Fibroblast of mammary gland (primary cell): Measurements from ENCODE around the gene TMEM156.

Experiments used
- DNase-seq: peaks from one replicate; pipeline ENCODE4 v3.0.0-alpha.2; 2010; ENCODE audit warnings: low read depth
- H3K4me3 ChIP-seq: 2 replicates; pipeline ENCODE4 v1.5.1; 2011; ENCODE audit warnings: low read depth, mild to moderate bottlenecking, low read length, moderate library complexity; ENCODE audit not compliant: control insufficient read depth
- CTCF ChIP-seq: conservative IDR thresholded peaks from 2 replicates; pipeline ENCODE4 v1.5.1; 2011; ENCODE audit warnings: low read depth, low read length, inconsistent platforms; ENCODE audit not compliant: control insufficient read depth, insufficient read depth

Gene TMEM156

DNA sequence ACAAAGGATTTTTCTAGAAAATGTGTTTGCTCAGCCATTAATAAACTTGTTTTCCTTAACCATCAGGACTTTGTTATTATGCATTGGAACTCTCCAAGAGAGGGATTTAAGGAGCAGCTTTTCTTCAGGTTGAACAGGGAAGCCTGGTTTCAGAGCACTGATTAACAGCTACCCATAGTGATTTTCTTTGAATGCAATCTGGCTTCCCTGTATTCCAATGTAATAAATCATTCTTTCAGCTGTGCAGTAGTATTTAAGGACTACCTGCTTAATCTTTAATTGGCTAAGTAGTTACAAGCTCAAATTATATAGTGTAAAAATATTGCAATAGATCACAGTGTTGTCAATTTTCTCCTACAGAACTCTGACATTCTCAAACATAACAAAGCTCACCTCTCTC, 77.5 kb downstream of the TMEM156 start:
- no peak for DNase-seq
- no peak for TF ChIP-seq CTCF
- no peak overlapping the region for H3K4me3 ChIP-seq

DNA sequence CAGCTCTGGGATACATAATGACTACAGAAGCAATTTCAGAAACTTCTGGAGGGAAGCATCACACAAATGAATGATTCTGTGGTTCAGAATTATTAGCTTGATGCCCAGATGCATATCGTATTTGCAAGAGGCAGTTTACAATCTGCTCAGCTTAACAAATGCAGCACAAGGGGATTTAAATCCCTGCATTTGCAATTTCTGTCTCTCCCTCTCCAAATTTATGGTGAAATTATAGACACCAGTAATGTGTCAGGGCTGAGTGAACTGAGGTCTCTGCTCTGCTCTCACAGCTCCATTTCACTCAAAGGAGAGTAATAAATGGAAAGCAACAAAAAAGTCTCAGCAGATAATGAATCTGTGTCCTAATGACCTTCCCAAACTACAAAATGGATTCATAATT, 80.2 kb downstream of the TMEM156 start:
- DNase-seq, result no peak
- H3K4me3 ChIP-seq, result no peak overlapping the region
- no peak for TF ChIP-seq CTCF

DNA sequence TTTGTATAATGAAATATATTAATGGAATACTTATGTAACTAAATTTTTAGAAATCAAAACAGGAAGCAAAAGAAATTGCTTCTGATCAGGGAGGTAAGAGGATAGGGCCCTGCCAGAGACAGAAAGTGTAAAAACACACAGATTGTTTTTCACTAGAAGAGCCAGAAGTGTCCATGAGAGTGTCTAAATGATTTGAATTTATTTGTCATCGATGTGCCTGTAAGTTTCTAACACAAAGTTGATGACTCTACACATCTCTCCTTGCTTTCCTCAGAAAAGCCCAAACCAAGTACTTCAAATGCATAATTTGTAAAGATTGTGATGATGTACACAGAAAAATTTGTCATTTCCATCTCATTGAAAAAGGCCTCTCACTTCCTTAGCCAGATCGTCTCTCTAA, 80.6 kb downstream of the TMEM156 start:
- H3K4me3 ChIP-seq, result no peak overlapping the region

GRCh38 chr4:38950734-38951133, 81.5 kb downstream of the TMEM156 start:
- no peak for TF ChIP-seq CTCF
- peak; percentile 31 for DNase-seq
- no peak overlapping the region for H3K4me3 ChIP-seq

More for the DNA sequence above, 80.6 kb downstream of the TMEM156 start:
- no peak for TF ChIP-seq CTCF
- no peak for DNase-seq

DNA sequence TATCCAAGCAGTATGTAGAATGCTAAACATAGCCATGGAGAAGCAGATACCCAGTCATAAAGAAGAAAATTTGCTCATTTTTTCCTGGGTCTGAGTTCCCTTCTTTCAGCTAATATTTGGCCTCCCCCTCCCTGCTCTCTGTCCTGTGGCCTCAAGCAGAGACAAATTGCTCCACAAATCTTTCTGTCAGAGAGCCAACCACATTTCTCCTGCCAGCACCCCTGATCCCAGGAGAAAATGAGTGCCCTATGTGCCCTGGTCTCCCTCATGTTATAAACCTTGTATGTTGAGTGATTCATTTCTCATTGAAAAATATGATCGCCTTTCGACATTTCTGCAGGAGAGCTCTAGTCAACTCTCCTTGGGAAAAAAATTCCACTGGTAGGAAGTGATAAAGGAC, 82.0 kb downstream of the TMEM156 start:
- no peak for TF ChIP-seq CTCF
- peak; percentile 32 for DNase-seq
- no peak overlapping the region for H3K4me3 ChIP-seq

- peak; percentile 59 for DNase-seq
- H3K4me3 ChIP-seq, result no peak overlapping the region
- TF ChIP-seq CTCF, result no peak
Observed at GRCh38 chr4:38949411-38950051, 82.7 kb downstream of the TMEM156 start.

DNA sequence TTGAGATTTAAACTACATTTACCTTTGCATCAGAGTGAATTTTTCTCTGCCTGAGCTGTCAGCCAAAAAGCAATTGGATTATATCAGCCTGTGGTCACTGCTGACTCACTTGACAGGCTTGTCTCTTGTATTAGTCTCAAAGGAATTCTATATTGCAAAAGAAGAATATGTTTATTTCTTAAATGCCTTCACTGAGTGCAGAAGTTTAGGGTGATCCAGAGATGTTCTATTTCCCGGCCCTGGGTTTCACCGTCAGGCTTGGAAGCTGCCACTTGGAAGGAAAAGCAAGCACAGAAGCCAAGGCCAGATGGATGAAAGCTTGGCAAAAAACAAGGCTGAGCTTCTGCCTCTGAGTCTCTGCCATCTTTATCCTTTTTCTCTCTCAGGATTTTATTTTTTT, 83.7 kb downstream of the TMEM156 start:
- H3K4me3 ChIP-seq, result no peak overlapping the region
- peak; percentile 95 for DNase-seq
- TF ChIP-seq CTCF, result no peak
